GM21528 (cell line): ENCODE measurements around the gene KCNK4.

ENCODE experiments used
- ATAC-seq: cut with Tn5 transposase; IDR thresholded peaks from one replicate; pipeline ENCODE4 v1.9.1; 2021; ENCODE audit warnings: mild to moderate bottlenecking, moderate library complexity; ENCODE audit not compliant: unreplicated experiment, low FRiP score

KCNK4 gene

DNA sequence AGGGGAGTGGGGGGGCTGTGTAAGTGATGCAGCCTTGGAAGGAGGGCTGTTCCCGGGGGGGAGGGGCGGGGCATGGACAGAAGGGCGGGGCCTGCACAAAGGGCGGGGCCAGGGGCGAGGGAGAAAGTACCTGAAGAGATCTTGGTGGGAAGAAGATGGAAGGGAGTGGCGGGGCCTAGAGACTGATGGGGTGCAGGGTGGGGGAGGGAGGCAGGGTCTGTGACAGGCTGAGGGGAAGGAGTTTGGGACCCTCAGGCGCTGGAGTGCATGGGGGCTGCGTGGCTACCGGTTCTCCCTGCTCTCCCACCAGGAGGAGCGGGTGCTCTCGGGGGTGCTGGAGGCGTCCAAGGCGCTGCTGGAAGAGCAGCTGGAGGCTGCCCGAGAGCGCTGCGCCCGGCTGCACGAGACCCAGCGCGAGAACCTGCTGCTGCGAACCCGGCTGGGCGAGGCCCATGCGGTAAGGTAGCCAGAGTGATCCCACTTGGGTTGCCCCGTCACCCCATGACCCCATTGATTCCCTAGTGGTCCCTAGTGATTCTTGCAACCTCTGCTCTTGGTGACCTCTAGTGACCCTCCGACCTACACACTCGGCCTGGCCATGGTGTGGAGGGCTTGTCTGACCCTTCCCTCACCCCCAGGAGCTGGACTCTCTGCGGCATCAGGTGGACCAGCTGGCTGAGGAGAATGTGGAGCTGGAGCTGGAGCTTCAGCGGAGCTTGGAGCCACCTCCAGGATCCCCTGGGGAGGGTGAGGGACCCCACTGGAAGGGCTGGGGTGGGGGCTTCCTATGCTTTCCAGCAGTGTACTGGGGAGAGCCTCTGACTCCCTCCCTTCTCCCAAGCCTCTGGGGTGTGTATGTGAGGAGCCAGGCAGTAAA lies 52.0 kb downstream of the KCNK4 start:
- no peak for ATAC-seq

DNA sequence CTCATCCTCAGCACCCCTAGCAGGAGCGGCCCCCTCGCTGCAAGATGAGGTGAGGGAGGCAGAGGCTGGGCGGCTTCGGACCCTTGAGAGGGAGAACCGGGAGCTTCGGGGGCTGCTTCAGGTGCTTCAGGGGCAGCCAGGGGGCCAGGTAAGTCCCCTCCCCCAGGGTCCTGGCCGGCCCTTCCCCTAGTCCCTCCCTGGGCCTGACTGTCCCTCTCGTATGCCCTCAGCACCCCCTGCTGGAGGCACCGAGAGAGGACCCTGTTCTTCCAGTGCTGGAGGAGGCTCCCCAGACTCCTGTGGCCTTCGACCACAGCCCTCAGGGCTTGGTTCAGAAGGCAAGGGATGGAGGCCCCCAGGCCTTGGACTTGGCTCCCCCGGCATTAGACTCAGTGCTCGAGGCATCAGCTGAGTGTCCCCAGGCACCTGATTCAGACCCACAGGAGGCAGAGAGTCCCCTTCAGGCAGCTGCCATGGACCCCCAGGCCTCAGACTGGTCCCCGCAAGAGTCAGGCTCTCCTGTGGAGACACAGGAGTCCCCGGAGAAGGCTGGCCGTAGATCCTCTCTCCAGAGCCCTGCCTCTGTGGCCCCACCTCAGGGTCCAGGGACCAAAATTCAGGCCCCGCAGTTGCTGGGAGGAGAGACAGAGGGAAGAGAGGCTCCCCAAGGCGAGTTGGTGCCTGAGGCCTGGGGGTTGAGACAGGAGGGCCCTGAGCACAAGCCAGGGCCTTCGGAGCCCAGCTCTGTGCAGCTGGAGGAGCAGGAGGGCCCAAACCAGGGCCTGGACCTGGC lies 52.9 kb downstream of the KCNK4 start:
- ATAC-seq, result no peak

DNA sequence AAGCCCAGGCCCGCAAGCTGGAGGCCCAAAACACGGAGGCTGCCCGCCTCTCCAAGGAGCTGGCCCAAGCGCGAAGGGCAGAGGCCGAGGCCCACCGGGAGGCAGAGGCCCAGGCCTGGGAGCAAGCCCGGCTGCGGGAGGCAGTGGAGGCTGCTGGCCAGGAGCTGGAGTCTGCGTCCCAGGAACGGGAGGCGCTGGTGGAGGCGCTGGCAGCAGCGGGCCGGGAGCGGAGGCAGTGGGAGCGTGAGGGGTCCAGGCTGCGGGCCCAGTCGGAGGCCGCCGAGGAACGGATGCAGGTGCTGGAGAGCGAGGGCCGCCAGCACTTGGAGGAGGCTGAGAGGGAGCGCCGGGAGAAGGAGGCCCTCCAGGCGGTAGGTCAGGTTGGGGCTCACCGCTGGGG lies 53.7 kb downstream of the KCNK4 start:
- ATAC-seq, result no peak

DNA sequence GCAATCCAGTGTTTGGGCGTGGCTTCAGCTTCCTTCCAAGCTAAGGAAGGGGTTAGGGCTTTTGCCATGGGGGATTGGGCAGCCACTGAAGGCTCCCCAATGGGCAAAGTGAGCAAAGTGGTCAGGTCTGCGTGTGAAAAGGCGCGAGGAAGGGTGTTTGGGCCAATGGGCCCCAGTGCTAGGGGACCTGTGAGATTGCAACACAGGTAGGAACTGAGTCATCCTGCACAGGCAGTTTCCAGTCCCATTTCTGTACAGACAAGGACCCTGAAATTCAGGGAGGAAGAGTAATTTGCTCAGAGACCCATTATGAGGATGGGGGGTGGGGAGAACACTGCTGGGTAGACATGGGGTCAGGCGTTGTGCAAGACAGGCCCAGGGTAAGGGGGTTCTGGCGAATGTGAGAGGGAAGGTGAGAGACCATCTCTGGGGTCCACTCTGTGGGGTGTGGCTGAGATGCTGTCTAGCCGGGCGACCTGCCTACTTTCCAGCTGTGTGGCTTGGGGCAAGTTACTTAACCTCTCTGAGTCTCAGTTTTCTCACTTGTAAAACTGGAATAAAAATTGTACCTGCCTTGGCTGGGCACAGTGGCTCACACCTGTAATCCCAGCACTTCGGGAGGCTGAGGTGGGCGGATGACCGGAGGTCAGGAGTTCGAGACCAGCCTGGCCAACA lies 56.2 kb downstream of the KCNK4 start:
- ATAC-seq, result no peak

DNA sequence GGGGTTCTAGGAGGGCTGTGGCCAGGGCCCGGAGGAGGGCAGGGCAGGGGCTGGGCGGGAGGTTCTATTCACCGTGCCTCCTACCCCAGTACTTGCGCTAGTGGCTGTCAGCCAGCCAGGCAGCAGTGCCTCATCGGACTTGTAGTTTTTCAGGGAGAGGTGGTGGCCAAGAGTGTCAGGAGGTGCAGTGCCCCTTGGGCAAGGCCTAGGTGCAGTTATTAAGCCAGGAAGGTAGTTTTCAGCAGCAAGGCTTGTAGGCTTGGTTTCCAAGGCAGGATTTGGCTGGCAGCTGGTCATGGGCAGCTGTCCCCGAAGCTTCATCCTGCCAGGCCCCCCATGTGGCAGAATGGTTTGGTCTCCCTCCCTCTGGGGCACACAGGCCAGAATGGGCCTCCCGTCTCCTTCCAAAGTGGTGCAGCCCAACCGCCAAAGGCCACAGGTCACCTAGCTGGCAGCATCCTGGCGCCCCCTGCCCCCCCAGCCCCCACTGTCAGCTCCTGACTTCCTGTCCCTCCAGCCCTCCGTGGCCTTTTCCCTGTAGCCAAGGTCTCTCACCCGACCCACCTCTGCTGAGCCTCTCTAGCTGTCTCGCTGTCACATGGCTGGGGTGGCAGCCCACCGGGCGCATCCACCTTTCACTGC lies 57.4 kb downstream of the KCNK4 start:
- ATAC-seq, result no peak

DNA sequence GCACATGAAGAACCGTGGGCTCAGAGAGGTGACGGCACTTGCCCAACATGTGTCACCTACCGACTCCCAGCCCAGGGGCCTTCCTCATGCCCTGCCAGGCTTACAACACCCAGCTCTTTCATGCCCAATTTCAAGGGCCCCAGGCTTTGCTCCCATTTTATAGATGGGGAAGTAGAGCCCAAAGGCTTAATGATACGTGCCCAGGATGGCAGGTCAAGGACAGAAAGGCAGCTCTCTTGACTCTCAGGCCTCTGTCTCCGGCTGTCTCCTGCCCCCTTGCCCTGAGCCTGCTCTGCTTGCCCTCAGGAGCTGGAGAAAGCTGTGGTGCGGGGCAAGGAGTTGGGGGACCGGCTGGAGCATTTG lies 57.9 kb downstream of the KCNK4 start:
- no peak for ATAC-seq

DNA sequence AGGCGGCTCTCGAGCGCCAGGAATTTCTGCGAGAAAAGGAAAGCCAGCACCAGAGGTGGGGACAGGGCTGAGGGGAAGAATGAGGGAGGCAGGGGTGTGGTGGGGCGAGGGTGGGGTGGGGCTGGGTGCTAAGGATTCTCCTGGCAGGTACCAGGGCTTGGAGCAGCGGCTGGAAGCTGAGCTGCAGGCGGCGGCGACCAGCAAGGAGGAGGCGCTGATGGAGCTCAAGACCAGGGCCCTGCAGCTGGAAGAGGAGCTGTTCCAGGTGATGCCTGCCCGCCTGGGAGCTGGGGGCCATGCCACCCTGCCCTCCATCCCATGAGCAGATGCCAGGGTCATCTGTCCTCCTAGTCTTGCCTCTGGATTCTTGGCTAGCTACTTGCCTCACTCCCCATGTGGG lies 58.3 kb downstream of the KCNK4 start:
- ATAC-seq, result no peak
